ENCODE data around the gene MYLIP. TPM values are rescaled to one million over a fixed set of nuclear protein-coding genes. Genes with fewer than 3 reads are reported as not detected.
A peak's percentile ranks its signal among the peaks of the same experiment; 100 is the strongest.

The MYLIP gene
- total and polyA plus RNA-seq, 2 experiments from 2014 or later = 26.7 to 33.8 TPM

GRCh38 chr6:16146527-16146955 lies 17.7 kb downstream of the MYLIP start (continued):
- TF ChIP-seq REST (IDR thresholded peaks at IDR 0.05; ENCODE audit: unreplicated experiment) = no peak

GRCh38 chr6:16148498-16148897 lies 19.6 kb downstream of the MYLIP start:
- Histone ChIP-seq H3F3A (replicated peaks; ENCODE audit: low read depth) (0 out of 2 replicates have a peak, but pooled peaks cover 3% of the 10 kb centered on the region), H4K20me1 (replicated peaks; ENCODE audit: insufficient read depth) (peaks cover 17% of the 10 kb centered on the region), H3K79me2 (replicated peaks; ENCODE audit: insufficient read depth) (peaks cover 39% of the 10 kb centered on the region), H3K27me3 (ENCODE audit: insufficient read depth) (no peaks in the 10 kb centered on the region), H3K4me2 (no peak overlapping the region), H3K9me2 (ENCODE audit: insufficient read depth) (no peaks in the 10 kb centered on the region), H3K36me3 (ENCODE audit: insufficient read depth) (peaks cover 35% of the 10 kb centered on the region), H3K4me1 (ENCODE audit: insufficient read depth) (no peaks in the 10 kb centered on the region), H3K27ac (ENCODE audit: low read depth) (no peak overlapping the region), H2AFZ (no peak overlapping the region), H3K4me3 (no peak overlapping the region)
- ATAC-seq (peak; percentile 35), DNase-seq (ENCODE audit: low spot score) (no peak)
- H3K4me1 Mint-ChIP-seq = peaks cover 10% of the 10 kb centered on the region
- peaks cover 89% of the 10 kb centered on the region for H3K36me3 Mint-ChIP-seq (ENCODE audit: low read depth)
- H3K9me3 Mint-ChIP-seq = no peaks in the 10 kb centered on the region
- H3K27ac Mint-ChIP-seq = no peak overlapping the region
- peaks cover 1% of the 10 kb centered on the region for H3K27me3 Mint-ChIP-seq (ENCODE audit: insufficient read depth, low read depth, poor library complexity)
- TF ChIP-seq JUNB (IDR thresholded peaks at IDR 0.05; ENCODE audit: unreplicated experiment) = no peak
- TF ChIP-seq ZNF462 (CRISPR knock-in tag; IDR thresholded peaks at IDR 0.05) = no peak
- no peak for TF ChIP-seq NANOG (IDR thresholded peaks at IDR 0.05; ENCODE audit: borderline replicate concordance)
- no peak for TF ChIP-seq ZNF114 (CRISPR knock-in tag; IDR thresholded peaks at IDR 0.05)
- no peak for TF ChIP-seq CTCF (conservative IDR thresholded peaks at IDR 0.05; ENCODE audit: low read depth in 2 of 2)
- TF ChIP-seq EZH2 (IDR thresholded peaks at IDR 0.05; ENCODE audit: low read depth, unreplicated experiment) = no peak
- TF ChIP-seq STAT1 (IDR thresholded peaks at IDR 0.05; ENCODE audit: unreplicated experiment) = no peak
- TF ChIP-seq ETS1 (IDR thresholded peaks at IDR 0.05) = no peak
- TF ChIP-seq EZH2phosphoT487 (IDR thresholded peaks at IDR 0.05; ENCODE audit: unreplicated experiment) = no peak
- TF ChIP-seq ZNF331 (CRISPR knock-in tag; IDR thresholded peaks at IDR 0.05; ENCODE audit: low read depth) = no peak
- H3K4me3 Mint-ChIP-seq = no peak overlapping the region
